HuH-7.5 (cell line): ENCODE data around the gene APOBEC3B.
"Not testable (repeated sequence)": the region's sequence is repeated elsewhere in the genome, so short reads cannot be mapped to it uniquely, and the experiment has no call there.

Experiments
- DNase-seq: peaks from one replicate; pipeline ENCODE4 v3.0.0; 2011; ENCODE audit warnings: low spot score

Gene APOBEC3B

GRCh38 chr22:38967451-38968450 lies 14.4 kb upstream of the APOBEC3B start:
- DNase-seq, result no peak

GRCh38 chr22:38968801-38969200 lies 13.3 kb upstream of the APOBEC3B start:
- no peak for DNase-seq

DNA sequence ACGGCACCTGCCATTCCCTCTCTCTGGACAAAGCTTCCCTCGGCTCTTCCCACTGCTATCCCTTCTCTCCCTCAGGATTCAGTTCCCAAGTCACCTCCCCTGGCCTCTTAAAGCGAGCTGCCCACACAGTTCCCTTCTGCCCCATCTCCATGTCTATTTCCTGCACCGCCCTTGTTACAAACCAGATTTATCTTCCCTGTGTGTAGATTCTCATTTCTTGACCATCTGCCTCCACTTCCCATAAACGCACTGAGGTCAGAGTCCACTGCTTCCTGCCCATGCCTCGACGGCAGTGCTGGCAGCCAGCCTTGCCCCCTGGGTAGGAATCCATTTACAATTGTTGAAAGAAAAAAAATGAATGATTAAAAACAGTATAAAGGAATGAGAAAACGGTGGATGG lies 11.6 kb upstream of the APOBEC3B start:
- DNase-seq, result no peak

DNA sequence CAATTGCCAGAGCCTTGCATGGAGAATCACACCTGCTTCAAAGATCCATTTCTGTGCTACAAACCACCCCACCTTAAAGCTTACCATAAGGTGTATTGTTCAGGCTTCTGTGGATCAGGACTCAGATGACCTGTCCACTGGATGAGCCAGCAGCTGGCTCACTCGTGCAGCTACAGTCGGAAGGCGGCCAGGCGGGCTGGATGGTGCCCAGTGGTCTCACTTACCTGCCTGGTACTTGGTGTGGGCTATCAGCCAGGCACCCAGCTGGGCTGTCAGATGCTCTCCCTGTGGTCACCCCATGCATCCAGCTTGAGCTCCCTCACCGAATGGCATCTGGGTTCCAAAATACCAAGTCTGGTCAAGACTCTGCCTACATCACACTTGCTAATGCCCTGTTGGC lies 10.9 kb upstream of the APOBEC3B start:
- DNase-seq, result no peak

- DNase-seq, result no peak
Measured at GRCh38 chr22:38971791-38972190, 10.4 kb upstream of the APOBEC3B start.

- no peak for DNase-seq
Measured at GRCh38 chr22:38972558-38972957, 9.6 kb upstream of the APOBEC3B start.

GRCh38 chr22:38973289-38974169 lies 8.6 kb upstream of the APOBEC3B start:
- no peak for DNase-seq

DNA sequence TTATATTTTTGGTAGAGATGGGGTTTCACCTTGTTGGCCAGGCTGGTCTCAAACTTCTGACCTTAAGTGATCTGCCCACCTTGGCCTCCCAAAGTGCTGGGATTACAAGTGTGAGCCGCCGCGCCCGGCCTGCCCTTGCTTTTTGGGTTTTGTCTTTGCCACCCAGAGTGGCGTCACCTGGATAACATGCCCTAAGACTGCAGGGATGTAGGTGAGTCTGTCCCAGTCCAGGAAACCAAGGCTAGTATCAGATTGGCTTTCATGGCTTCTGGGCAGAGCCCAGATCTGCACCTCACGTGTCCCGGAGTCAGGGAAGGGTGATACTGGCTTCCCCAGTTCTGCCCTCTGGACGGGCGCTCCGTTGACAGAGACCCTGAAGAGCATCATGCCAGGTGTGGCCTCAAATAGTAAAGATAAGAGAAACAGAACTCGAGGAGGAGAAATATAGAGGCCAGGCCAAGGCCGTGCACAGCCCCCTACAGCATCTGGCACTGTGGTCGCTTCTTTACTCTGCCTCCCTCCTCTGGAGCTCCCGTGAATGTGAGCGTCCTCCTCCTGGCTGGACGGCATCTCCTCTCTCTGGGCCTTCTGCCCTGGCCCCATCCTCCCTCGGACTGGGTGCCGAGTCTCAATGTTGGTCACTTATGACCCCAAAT lies 7.8 kb upstream of the APOBEC3B start:
- DNase-seq, result no peak

- DNase-seq, result no peak
Measured at GRCh38 chr22:38974826-38975175, 7.3 kb upstream of the APOBEC3B start.

DNA sequence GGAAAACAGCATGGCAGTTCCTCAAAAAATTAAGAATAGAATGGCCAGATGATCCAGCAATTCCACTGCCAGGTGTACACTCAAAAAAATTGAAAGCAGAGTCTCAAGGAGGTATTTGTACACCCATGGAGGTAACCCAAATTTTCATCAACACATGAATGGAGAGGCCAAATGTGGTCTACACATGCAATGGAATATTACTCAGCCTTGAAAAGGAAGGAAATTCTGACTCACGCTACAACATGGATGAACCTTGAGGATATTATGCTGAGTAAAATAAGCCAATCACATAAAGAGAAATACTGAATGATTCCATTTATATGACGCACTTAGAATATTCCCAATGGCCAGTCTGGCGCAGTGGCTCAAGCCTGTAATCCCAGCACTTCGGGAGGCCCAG lies 4.9 kb upstream of the APOBEC3B start:
- not testable (repeated sequence) for DNase-seq

GRCh38 chr22:38980587-38980986 lies 1.6 kb upstream of the APOBEC3B start:
- DNase-seq, result not testable (repeated sequence)

- DNase-seq, result no peak
Measured at GRCh38 chr22:38981005-38981991, 849 bp upstream of the APOBEC3B start.

GRCh38 chr22:38984224-38984623 lies 2.1 kb downstream of the APOBEC3B start:
- no peak for DNase-seq

DNA sequence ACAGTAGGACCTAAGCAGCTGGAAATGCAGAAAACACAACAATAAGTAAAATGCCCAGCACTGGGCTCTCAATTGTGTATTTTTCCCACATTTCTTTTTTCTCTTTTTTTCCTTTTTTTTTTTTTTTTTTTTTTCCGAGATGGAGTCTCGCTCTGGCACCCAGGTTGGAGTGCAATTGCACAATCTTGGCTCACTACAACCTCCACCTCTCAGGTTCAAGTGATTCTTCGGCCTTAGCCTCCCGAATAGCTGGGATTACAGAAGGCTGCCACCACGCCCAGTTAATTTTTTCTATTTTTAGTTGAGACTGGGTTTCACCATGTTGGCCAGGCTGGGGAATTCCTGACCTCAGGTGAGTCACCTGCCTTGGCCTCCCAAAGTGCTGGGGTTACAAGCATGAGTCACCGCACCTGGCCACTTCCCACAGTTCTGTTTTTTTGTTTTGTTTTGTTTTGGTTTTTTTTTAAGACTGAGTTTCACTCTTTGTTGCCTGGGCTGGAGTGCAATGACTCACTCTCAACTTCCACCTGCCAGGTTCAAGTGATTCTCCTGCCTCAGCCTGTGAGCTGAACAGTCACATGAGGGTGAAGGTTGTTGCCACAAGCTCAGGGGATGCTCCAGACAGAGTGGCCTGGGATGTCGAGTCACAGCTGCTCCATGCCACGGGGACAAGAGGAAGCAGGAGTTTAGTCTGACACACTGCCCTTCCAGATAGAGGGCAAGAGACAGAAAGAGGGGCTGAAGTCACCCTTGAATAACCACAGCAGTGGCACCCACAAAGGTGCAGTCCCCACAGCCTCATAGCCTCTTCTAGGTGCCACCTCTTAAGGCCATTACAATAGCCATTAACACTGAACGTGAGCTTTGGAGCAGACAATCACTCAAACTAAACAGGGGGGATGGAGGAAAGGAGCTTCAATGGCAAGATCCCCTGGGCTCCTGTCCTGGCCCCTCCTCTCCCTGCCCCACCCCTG lies 2.9 kb downstream of the APOBEC3B start:
- not testable (repeated sequence) for DNase-seq

- no peak for DNase-seq
Measured at GRCh38 chr22:38986629-38987028, 4.5 kb downstream of the APOBEC3B start.

DNA sequence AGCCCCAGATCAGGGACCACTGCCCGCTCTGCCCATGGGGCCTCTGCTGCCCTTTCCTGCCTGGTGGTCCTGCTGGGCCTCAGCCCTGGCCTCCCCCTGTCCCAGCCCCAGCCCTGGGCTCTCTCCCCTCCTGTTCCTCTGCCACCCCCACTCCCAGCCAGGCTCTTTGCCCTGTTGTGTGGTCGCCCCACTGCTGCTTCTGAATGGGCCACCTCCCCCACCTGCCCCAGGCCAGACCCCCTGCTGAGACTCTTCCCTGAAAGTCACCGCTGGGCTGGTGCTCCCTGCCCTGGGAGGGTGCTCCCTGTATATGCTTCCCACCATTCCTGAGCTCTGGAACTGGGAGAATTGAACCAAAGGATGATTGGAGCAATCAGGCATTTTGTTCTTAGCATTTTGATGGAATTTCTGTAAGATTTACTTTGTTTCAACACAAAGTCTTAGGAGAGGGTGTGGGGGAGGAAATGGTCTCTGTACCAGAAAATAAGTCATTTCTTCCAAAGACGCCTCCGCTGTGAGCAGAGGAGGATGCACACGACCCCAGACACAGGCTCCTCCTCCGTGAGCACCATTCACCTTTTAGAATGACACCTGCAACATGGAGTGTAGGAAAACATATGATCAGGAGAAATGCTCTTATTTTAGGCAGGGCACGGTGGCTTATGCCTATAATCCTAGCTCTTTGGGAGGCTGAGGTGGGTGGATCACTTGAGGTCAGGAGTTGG lies 5.2 kb downstream of the APOBEC3B start:
- no peak for DNase-seq

DNA sequence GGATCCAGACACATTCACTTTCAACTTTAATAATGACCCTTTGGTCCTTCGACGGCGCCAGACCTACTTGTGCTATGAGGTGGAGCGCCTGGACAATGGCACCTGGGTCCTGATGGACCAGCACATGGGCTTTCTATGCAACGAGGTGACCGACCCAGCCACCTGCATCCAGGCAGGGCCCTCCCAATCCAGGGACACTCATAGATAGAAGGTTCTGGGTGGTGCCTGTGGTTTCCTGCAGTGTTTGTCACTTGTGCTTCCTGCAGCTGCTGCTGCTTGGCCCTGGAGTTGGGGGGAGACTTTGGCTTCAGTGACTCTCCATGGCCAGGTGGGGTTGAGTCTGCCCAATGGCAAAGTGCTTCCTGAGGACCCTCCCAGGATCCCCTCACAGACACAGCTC lies 7.3 kb downstream of the APOBEC3B start:
- no peak for DNase-seq

DNA sequence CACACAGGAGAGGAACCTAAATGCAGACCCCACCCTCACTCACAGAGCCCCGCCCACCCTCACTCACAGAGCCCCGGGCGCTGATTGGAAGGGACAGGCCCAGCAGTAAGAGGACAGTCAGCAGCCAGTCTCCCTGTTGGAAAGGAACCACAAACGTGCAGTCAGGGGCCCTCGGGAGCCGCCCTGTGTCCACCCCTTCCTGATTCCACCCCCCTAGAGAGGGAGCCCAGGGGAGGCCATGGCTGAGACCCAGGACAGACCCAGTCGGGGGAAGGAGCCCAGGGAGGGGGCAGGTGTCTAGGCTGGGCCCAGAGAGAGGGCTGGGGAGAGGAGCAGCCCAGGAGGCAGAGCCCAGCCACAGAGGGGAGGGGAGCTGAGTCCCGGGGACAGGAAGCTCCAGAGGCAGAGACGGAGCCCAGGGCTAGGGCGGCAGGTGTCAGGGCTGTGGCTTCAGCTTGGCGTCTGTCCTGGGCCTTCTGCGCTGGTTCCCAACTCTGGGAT lies 10.8 kb downstream of the APOBEC3B start:
- not testable (repeated sequence) for DNase-seq

GRCh38 chr22:38996105-38996504 lies 14.0 kb downstream of the APOBEC3B start:
- no peak for DNase-seq
